ENCODE data around the gene IL17B. TPM values are rescaled to one million over a fixed set of nuclear protein-coding genes. Genes with fewer than 3 reads are reported as not detected.

The IL17B gene
- total and polyA plus RNA-seq, 2 of the 13 experiments (the other 11 are each of a cell fraction or from before 2014, with no cell fraction given) = 0.29 to 2.6 TPM

DNA sequence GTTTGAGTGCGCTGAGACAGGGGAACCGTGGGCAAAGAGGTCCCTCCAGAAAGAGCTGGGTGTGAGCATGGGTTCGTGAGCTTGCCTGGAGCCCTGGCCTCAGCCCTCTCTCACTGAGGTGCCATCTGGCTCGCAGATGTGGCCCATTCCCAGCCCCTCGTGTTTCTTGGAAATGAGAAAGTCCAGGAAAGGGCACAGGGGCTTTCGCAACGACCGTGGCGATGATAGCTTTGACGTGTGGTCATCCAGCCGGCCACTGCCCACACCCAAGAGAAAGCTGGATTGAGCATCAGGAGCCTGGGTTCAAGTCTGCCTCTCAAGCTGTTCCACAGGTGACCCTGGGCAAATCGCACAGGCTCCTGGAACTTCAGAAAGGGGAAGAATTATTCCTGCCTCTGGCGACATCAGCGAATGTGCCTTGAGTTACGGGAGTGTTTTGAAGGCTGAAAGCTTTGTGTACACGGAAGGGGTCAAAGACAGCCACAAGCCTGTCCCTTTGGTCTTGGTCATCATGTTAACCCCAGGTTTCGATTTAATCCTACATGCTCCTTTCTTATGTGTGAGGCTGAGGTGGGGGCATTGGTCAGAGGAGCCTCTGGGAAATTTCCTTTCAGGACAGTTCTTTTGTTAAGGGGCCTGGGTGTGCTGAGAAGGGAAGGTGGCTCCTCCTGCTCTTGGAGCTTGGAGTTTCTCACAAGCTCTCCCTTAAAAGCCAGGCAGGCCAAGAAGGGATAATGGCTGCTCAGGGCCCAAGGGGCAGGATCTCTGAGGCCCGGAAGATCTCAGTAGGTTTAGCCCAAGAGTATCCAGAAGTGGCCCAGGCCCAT is 41.7 kb upstream of the IL17B start (continued):
- TF ChIP-seq THAP9 (CRISPR knock-in tag; IDR thresholded peaks at IDR 0.05; ENCODE audit: borderline replicate concordance) = no peak
- no peak for TF ChIP-seq FOXP4 (CRISPR knock-in tag; IDR thresholded peaks at IDR 0.05)
- TF ChIP-seq ZKSCAN1 (IDR thresholded peaks at IDR 0.05; ENCODE audit: low read length) = no peak
- no peak for TF ChIP-seq CTCF (CRISPR knock-in tag; IDR thresholded peaks at IDR 0.05)
- TF ChIP-seq ARID4A (CRISPR knock-in tag; IDR thresholded peaks at IDR 0.05; ENCODE audit: borderline replicate concordance) = 0 out of 2 replicates have a peak, but pooled peaks have one; percentile 12
- peak; percentile 61; the same call in 1 of the 2 replicates for TF ChIP-seq CEBPB (IDR thresholded peaks at IDR 0.05; ENCODE audit: borderline replicate concordance, low read depth, low read length)
- TF ChIP-seq GABPB1 (CRISPR knock-in tag; IDR thresholded peaks at IDR 0.05) = no peak
- TF ChIP-seq, protein P1, sequence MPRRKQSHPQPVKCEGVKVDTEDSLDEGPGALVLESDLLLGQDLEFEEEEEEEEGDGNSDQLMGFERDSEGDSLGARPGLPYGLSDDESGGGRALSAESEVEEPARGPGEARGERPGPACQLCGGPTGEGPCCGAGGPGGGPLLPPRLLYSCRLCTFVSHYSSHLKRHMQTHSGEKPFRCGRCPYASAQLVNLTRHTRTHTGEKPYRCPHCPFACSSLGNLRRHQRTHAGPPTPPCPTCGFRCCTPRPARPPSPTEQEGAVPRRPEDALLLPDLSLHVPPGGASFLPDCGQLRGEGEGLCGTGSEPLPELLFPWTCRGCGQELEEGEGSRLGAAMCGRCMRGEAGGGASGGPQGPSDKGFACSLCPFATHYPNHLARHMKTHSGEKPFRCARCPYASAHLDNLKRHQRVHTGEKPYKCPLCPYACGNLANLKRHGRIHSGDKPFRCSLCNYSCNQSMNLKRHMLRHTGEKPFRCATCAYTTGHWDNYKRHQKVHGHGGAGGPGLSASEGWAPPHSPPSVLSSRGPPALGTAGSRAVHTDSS (CRISPR knock-in tag; conservative IDR thresholded peaks at IDR 0.05) = no peak
- TF ChIP-seq NPAS2 (CRISPR knock-in tag; IDR thresholded peaks at IDR 0.05; ENCODE audit: borderline replicate concordance) = no peak
- no peak for TF ChIP-seq MIER2 (CRISPR knock-in tag; IDR thresholded peaks at IDR 0.05)
- 0 out of 2 replicates have a peak, but pooled peaks have one; percentile 22 for TF ChIP-seq CEBPG (CRISPR knock-in tag; IDR thresholded peaks at IDR 0.05)
- no peak for TF ChIP-seq ZNF296 (CRISPR knock-in tag; conservative IDR thresholded peaks at IDR 0.05)
